K562 (cell line): ENCODE measurements around the gene OSGEP. TPM values are rescaled to one million over a fixed set of nuclear protein-coding genes. Genes with fewer than 3 reads are reported as not detected.

Experiments
- ATAC-seq: fragments of 200-7000 bp; cut with Tn5 transposase; 3 replicates; pipeline ENCODE4 v1.9.1; 2020; ENCODE audit warnings: moderate library complexity
- BruUV-seq: library from RNA; stranded (reverse); fragments of 400-500 nt; replicated peaks from 2 replicates; lab custom pipeline; 2021; lab: Mats Ljungman, UMichigan
- CTCF ChIA-PET: fragments of 300-600 bp; formaldehyde crosslinking; extraction: SDS; loops from one replicate; lab custom pipeline; 2021; ENCODE audit warnings: low intra/inter-chr PET ratio; lab: Yijun Ruan, JAX
- POLR2A ChIA-PET: fragments of 300-600, 350-650 bp; sonication (Branson Sonifier 250); formaldehyde crosslinking; extraction: SDS; loops from one replicate; lab custom pipeline; 2021; ENCODE audit warnings: antibody characterized with exemption, inconsistent platforms; lab: Yijun Ruan, JAX
- DNase-seq, 4 experiments: peaks; one replicate each; pipeline versions ENCODE4 v3.0.0 to v3.0.0-alpha.2; 2011 to 2018; ENCODE audit warnings: low spot score in 3 of 4, mixed read lengths in 3 of 4; ENCODE audit errors: extremely low read depth in 1 of 4
- FAIRE-seq: peaks from 2 replicates; lab custom pipeline; 2011; peaks lifted over from hg19 to GRCh38; lab: Jason Lieb, UNC
- H2AFZ ChIP-seq: 2 replicates; pipeline ENCODE4 v1.6.0; 2011; ENCODE audit warnings: low read depth, low read length, control low read depth, inconsistent platforms
- H3K27ac ChIP-seq: fragments of 200-600 bp; 3 replicates; pipeline ENCODE4 v1.8.0; 2011; ENCODE audit warnings: low read depth, mild to moderate bottlenecking, control low read depth, inconsistent platforms, low read length, moderate library complexity, mixed read lengths; ENCODE audit errors: extremely low read depth
- H3K27me3 ChIP-seq, 2 experiments: fragments of 300-600 bp in 1 of 2; 2 replicates in 1 of 2; 3 replicates in 1 of 2; pipeline versions ENCODE4 v1.6.0 to v1.8.0; 2011; ENCODE audit warnings: inconsistent platforms in 2 of 2, low read length in 2 of 2, mild to moderate bottlenecking in 1 of 2, mixed read lengths in 1 of 2, moderate library complexity in 1 of 2; ENCODE audit not compliant: control insufficient read depth in 2 of 2, insufficient read depth in 2 of 2
- H3K36me3 ChIP-seq: fragments of 300-600 bp; 3 replicates; pipeline ENCODE4 v1.8.0; 2011; ENCODE audit warnings: mild to moderate bottlenecking, low read length, inconsistent platforms; ENCODE audit not compliant: control insufficient read depth, insufficient read depth
- H3K4me1 ChIP-seq, 2 experiments: fragments of 200-600 bp in 1 of 2; replicated peaks in 1 of 2; 2 replicates in 1 of 2; 3 replicates in 1 of 2; pipeline versions ENCODE4 v1.5.1 to v1.8.0; 2011; ENCODE audit warnings: inconsistent platforms in 2 of 2, low read length in 2 of 2, mild to moderate bottlenecking in 1 of 2, mixed read lengths in 1 of 2, moderate library complexity in 1 of 2; ENCODE audit not compliant: control insufficient read depth in 2 of 2, insufficient read depth in 2 of 2
- H3K4me2 ChIP-seq: 2 replicates; pipeline ENCODE4 v1.6.1; 2011; ENCODE audit warnings: low read length, control low read depth, inconsistent platforms, mixed read lengths; ENCODE audit not compliant: insufficient read depth
- H3K4me3 ChIP-seq: fragments of 200-600 bp; sonication (generic), shearing (Covaris generic); 2 replicates; pipeline ENCODE4 v1.5.1; 2016; ENCODE audit warnings: control low read depth, inconsistent platforms
- H3K79me2 ChIP-seq: fragments of 200-600 bp; 3 replicates; pipeline ENCODE4 v1.8.0; 2011; ENCODE audit warnings: low read length, inconsistent platforms; ENCODE audit not compliant: control insufficient read depth, insufficient read depth
- H3K9ac ChIP-seq, 2 experiments: 2 replicates each; pipeline versions ENCODE4 v1.6.0 to v1.6.1; 2011; ENCODE audit warnings: low read depth in 2 of 2, low read length in 2 of 2, control low read depth in 1 of 2, inconsistent platforms in 1 of 2, mild to moderate bottlenecking in 1 of 2, mixed read lengths in 1 of 2; ENCODE audit not compliant: insufficient read depth in 1 of 2
- H3K9me1 ChIP-seq: one replicate; pipeline ENCODE4 v1.6.0; 2011; ENCODE audit warnings: inconsistent platforms, mild to moderate bottlenecking, low read length, moderate library complexity; ENCODE audit not compliant: control insufficient read depth, insufficient read depth
- H3K9me3 ChIP-seq: replicated peaks from 2 replicates; pipeline ENCODE4 v1.5.1; 2011; ENCODE audit warnings: low read depth, low read length, inconsistent platforms; ENCODE audit not compliant: control insufficient read depth, insufficient read depth
- H4K20me1 ChIP-seq: replicated peaks from 2 replicates; pipeline ENCODE4 v1.6.1; 2011; ENCODE audit warnings: low read length, inconsistent platforms, mixed read lengths; ENCODE audit not compliant: control insufficient read depth, insufficient read depth
- CBX8 ChIP-seq: fragments of 200-600 bp; sonication (generic); IDR thresholded peaks from 2 replicates; pipeline ENCODE4 v1.6.1; 2012; ENCODE audit warnings: borderline replicate concordance, mixed run types, low read depth, mild to moderate bottlenecking, moderate library complexity, mixed read lengths, low read length, control low read depth, inconsistent platforms; ENCODE audit not compliant: poor library complexity, severe bottlenecking; ENCODE audit errors: extremely low read depth
- FOXP1 ChIP-seq: sonication (generic); formaldehyde crosslinking; IDR thresholded peaks from 2 replicates; pipeline ENCODE4 v1.8.0; 2022; ENCODE audit warnings: mild to moderate bottlenecking, missing genetic modification reagents
- KAT2B ChIP-seq: IDR thresholded peaks from one replicate; pipeline ENCODE4 v1.6.1; 2012; ENCODE audit warnings: low read depth, mild to moderate bottlenecking, control low read depth, inconsistent platforms, low read length, moderate library complexity
- MECOM ChIP-seq: fragments of 250-450 bp; sonication (Bioruptor Pico); IDR thresholded peaks from 2 replicates; pipeline ENCODE4 v1.8.0; 2022; ENCODE audit warnings: inconsistent platforms
- MTA2 ChIP-seq: fragments of 450-650 bp; IDR thresholded peaks from 2 replicates; pipeline ENCODE4 v1.6.1; 2016; ENCODE audit warnings: low read depth
- POLR3A ChIP-seq: IDR thresholded peaks from 2 replicates; pipeline ENCODE4 v1.6.1; 2011; ENCODE audit warnings: borderline replicate concordance, mild to moderate bottlenecking, moderate library complexity; ENCODE audit not compliant: insufficient read length, insufficient read depth; ENCODE audit errors: extremely low read depth
- RAD51 ChIP-seq: fragments of 450-650 bp; IDR thresholded peaks from 2 replicates; pipeline ENCODE4 v1.7.1; 2016; ENCODE audit warnings: low read depth, mild to moderate bottlenecking, borderline replicate concordance
- RBM17 ChIP-seq: fragments of 200-400 bp; formaldehyde crosslinking; IDR thresholded peaks from 2 replicates; pipeline ENCODE4 v1.6.1; 2017; ENCODE audit warnings: low read depth, mild to moderate bottlenecking, low read length, borderline replicate concordance
- ZNF347 ChIP-seq: fragments of 450-650 bp; formaldehyde crosslinking; IDR thresholded peaks from 2 replicates; pipeline ENCODE4 v1.4.0; 2020; ENCODE audit warnings: low read depth, mild to moderate bottlenecking, moderate library complexity
- ZNF764 ChIP-seq: fragments of 250-450 bp; sonication (Bioruptor Pico); IDR thresholded peaks from 2 replicates; pipeline ENCODE4 v1.4.0; 2020; ENCODE audit warnings: low read depth, mild to moderate bottlenecking, moderate library complexity
- WGBS: fragments of 100-300 bp; shearing (Covaris generic); methylation state at CpG from one replicate; pipeline ENCODE4 v1.1.6; 2016; ENCODE audit warnings: low coverage, mixed read lengths; ENCODE audit not compliant: insufficient coverage; ENCODE audit errors: missing lambda C conversion rate; 5-methylcytosine and 5-hydroxymethylcytosine counted together
- in situ Hi-C: fragments of 300-500 bp; cut with MboI; formaldehyde crosslinking; loops from 4 replicates; pipeline ENCODE4 v1.15.0; 2018; ENCODE audit warnings: inconsistent platforms, mixed read lengths
- intact Hi-C: fragments of 100-400 bp; cut with micrococcal nuclease; formaldehyde crosslinking; loops from 2 replicates; pipeline ENCODE4 v1.14.2; 2022
- polyA plus RNA-seq, 8 experiments: library from polyadenylated mRNA; depleted of rRNA in 4 of 8; stranded (reverse) in 5 of 8; unstranded in 3 of 8; fragments of >200 nt; fragmentation: Nextera tagmentation in 2 of 8; fragmentation: Illumina TruSeq in 1 of 8; extraction: Ambion mirVana in 2 of 8; extraction: Trizol in 1 of 8; gene quantifications; 2 replicates each; pipeline versions ENCODE4 v1.2.1 to v1.2.3, GENCODE V29; 2011 to 2014; ENCODE audit warnings: inconsistent platforms in 1 of 8, missing spikeins in 1 of 8
- total RNA-seq, 7 experiments: library from RNA; depleted of rRNA in 6 of 7; stranded (reverse); fragments of >200 nt in 6 of 7; fragmentation: Illumina TruSeq in 2 of 7; extraction: Trizol in 2 of 7; gene quantifications; 2 replicates each; pipeline versions ENCODE4 v1.2.1 to v1.2.3, GENCODE V29; 2011 to 2021; ENCODE audit warnings: low replicate concordance in 1 of 7

Gene OSGEP
- total and polyA plus RNA-seq, 9 of the 15 experiments (the other 6 are each of a cell fraction or from before 2014, with no cell fraction given), result 32.1 to 59.2 (median 44.1) TPM

DNA sequence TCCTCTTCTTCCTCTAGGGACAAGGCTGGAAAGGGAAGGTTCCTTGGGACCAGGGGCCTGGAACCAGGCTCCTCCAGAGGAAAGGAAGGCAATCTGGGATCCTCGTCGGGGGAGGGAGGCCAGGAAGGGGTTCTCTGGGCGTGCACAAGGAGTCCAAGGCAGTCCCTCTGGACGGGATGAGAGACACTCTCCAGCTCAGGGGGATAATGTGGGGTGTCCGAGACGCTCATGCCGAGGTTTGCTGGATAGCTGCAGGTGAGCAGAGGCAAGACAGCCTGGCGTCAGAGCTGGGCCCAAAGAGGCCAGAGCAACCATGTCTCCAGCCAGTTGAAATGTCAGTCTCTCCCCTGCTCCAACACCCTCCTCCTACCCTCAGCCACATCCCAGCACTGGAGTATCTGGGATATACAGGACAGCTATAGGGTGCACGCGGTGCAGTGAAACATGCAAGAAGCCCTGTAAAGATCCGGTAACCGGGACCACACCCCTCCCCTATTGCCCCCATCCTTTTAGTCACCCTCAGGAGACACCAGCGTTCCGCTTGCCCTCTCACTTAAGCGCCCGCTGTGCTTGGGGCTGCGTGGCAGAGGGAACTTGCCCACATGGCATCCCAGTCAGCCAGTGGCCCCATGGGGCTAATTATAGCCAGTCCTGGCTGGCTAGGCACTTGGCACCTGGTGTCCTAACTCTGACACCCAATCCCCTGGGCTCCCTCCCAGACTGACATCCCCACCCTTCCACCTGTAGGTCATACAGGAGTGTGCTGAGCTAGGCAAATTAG, 18.8 kb downstream of the OSGEP start, which contains the start of gene KLHL33:
TSS of gene KLHL33 (minus strand) at position 585 of the 781 bp plus-strand sequence. CDS start at position 230, 355 bp downstream.
- Histone ChIP-seq H3K27ac (no peak within 1 kb of the TSS), H3K4me2 (no peak within 1 kb of the TSS), H3K4me1 (peaks cover 2 to 7% of the 10 kb centered on the region in 2 experiments; a peak in 3 of 5 replicates)
- POLR2A ChIA-PET, result interaction anchor here (0.8 kb wide), 1 partner anchor 10 kb away, joined by 5 read pairs; no protein-coding TSS in a partner anchor
- no TSS peak for BruUV-seq
- TF ChIP-seq MECOM (CRISPR knock-in tag), result no peak
- no peak for TF ChIP-seq RAD51
- no peak for TF ChIP-seq CBX8
- TF ChIP-seq RBM17, result no peak
- no peak for TF ChIP-seq KAT2B
- no peak for TF ChIP-seq MTA2
- TF ChIP-seq POLR3A, result no peak
- no peak for TF ChIP-seq ZNF347 (CRISPR knock-in tag)
- no peak for TF ChIP-seq ZNF764 (CRISPR knock-in tag)
- no peak for TF ChIP-seq FOXP1 (CRISPR knock-in tag)
- TF ChIP-seq, all 486 proteins: peak for 0
- intact Hi-C loops, result no loop called here
- H3K27me3 ChIP-seq, result no peaks in the 10 kb centered on the region
- DNase-seq, result no peak
- no peaks in the 10 kb centered on the region for H3K9me1 ChIP-seq
- no peaks in the 10 kb centered on the region for H3K9me3 ChIP-seq
- H2AFZ ChIP-seq, result no peak within 1 kb of the TSS
- CTCF ChIA-PET, result no interaction called here
- no peak for FAIRE-seq
- no peak within 1 kb of the TSS for H3K4me3 ChIP-seq
- no peaks in the 10 kb centered on the region for H3K36me3 ChIP-seq
- H3K9ac ChIP-seq, result no peak within 1 kb of the TSS
- 50% methylated on average over 13 of the region's 17 CpGs for WGBS
- H4K20me1 ChIP-seq, result no peaks in the 10 kb centered on the region
- in situ Hi-C loops, result no loop called here
- no peaks in the 10 kb centered on the region for H3K79me2 ChIP-seq
- ATAC-seq, result no peak; the same call in 1 of the 3 replicates
